Measurements from ENCODE around the gene HNRNPA3.
"Not testable (repeated sequence)": the region's sequence is repeated elsewhere in the genome, so short reads cannot be mapped to it uniquely, and the experiment has no call there.

The HNRNPA3 gene

DNA sequence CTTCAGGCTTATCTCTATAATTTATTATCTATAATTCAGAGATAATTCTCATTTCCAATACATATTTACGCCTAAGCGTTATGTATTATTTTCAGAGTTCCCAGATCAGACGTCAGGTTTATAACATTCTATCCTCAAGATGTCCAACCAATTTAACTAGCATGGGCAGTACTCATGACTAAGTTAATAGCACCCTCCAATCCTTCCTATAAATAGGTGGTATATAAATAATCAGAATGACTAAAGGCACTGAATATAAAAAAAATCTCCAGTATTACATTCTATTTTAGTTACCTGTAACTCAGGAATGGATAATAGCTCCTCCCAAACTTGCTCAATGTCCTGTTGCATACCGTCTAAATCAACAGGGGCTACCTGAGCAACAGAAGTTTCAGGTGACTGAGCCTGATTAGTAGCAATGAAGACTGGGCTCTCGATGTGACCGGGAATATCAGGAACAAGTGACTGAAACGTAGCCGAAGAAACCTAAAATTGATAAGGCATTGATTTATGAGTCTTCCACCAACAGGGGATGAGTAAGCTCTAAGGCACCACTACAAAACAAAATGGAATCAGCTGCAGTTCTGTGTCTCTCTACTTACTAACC lies 19.6 kb downstream of the HNRNPA3 start:
- no peak for DNase-seq (ENCODE audit: low read depth)

DNA sequence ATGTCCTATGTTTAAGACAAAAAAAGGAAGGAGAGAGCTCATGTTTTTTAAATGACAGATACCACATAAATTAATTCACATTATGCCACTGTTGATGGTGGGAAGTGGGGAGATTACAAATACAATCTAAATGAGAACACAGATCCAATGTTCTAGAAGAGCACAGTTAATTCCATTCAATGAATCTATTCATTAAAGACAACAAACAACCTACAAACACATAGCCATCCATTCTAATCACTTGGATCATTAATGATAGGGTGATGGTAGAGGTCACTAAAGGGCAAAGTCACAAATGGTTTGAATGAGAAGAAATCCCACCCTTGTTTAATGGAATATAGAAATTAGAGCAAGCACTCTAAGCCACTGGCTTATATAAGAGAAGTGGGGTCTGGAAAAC lies 21.7 kb downstream of the HNRNPA3 start:
- DNase-seq (ENCODE audit: low read depth) = no peak

- DNase-seq (ENCODE audit: low read depth) = no peak
These were observed 23.4 kb downstream of the HNRNPA3 start for GRCh38 chr2:177235855-177236437.

GRCh38 chr2:177237932-177238331 lies 25.3 kb downstream of the HNRNPA3 start:
- no peak for DNase-seq (ENCODE audit: low read depth)

DNA sequence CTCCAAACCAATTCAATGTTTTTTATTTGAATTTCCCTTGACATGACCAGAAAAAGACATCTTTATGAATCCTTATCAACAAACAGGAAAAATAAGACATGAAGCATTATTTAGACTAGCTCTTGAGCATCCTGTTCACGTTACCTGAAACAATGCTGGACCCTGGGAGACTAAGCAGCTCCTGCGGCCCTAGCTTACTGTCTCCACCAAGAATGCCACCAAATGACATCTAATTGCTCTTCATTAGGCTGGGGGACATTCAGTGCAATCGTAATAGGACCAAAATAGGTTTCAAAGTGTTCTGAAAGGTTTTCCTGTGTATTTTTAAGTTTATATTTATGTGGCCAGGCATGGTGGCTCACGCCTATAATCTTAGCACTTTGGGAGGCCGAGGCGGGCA lies 26.5 kb downstream of the HNRNPA3 start:
- no peak for DNase-seq (ENCODE audit: low read depth)

DNA sequence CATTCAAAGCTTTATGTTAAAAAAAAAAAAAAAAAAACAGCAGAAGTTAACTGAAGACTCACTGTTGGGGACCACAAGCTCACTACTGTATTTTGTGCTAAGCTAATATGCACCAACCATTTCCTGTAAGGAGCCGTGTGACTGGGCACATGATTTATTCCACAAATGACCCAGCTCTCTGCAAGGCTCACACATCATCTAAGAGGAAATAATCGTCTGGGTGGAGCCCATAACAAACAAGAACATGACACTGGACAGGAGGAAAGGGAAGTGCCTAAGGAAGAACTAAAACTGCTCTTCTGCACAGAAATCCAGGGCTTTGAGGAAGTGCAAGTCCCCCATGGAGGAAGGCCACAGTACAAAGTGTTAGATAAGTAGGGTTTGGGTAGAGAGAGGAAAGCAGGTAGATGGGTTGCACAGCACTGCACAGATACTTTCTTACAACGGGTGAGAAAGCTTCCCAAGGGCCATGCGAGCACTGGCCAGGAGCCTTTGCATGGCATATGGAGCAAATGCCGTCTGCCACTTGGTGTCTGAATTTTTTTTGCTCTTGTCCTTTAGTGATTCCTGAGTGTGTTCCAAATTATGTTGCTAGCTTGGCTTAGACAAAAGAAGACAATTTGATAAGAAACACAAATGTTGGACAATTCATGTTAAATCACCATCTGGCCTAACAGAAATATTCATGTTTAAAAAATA lies 27.5 kb downstream of the HNRNPA3 start:
- DNase-seq (ENCODE audit: low read depth) = no peak

DNA sequence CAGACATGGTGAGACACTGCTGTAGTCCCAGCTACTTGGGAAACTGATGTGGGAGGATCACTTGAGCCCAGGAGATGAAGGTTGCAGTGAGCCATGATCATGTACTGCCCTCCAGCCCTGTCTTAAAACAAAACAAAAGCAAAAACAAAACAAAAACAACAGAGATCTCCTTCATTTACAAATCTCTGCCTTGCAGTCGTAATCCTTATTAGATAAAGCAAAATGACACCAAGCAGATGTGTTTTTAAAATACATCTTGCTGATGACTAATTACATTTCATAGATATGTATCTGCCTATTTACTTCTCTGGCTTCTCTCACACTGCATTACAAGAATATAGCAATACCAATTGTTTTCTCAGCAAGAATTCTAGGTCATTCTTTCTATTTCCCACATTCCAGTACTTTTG lies 29.1 kb downstream of the HNRNPA3 start:
- no peak for DNase-seq (ENCODE audit: low read depth)

DNA sequence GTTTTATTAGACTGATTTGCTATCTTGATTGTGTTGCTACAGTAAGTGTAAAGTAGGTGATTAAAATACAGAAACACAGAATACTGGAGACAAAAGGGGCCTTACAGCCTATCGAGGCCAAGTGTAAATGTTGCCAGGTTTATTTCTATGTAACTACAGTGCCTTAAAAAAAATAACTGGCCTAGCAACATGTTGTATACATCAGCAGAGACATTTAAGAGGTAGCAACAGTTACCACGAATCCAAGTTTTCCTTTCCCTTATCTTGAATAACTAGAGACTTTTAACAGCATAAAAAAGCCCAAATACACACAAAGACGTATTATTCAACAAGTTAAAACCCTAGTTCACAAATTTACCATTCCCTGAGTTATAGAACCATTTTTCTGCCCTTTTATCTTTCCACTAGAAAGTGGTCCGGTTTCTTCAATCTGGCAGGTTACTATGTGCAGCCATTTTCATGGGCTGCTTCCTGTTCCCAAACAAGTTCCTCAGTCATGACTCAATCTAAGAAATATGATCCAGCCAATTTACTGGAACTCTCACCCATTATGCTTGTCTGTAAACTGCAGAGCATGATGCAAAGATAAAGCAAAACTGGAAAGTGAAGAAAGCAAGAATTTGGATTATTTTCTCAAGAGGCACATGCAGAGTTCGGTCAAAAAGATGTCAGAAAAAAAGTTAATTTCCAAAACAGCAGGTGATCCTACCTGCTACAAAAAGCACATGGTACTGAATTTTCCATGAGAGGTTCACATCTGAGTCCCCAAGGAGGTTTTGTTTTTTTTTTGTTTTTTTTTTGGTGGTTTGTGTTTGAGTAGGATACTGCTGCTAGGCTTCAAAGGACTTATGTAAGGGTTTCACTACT lies 29.8 kb downstream of the HNRNPA3 start:
- no peak for DNase-seq (ENCODE audit: low read depth)

DNA sequence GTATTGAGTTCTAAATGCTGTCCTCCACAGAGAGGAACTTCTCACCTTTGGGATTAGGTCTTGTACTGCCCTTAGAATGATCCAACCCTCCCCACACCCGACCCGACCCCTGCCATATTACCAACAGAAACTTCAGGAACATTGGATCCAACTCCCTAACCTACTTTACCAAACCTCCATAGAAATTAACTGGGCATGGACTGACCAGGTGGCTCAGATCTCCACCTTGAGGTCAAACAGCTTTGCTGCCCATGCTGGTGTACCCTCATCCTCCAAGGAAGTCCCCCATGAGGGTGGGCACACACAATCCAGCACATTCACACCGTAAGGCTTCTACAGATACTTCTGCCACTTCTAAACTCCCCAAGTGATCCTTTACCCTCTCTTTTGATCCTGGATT lies 30.5 kb downstream of the HNRNPA3 start:
- DNase-seq (ENCODE audit: low read depth) = no peak

DNA sequence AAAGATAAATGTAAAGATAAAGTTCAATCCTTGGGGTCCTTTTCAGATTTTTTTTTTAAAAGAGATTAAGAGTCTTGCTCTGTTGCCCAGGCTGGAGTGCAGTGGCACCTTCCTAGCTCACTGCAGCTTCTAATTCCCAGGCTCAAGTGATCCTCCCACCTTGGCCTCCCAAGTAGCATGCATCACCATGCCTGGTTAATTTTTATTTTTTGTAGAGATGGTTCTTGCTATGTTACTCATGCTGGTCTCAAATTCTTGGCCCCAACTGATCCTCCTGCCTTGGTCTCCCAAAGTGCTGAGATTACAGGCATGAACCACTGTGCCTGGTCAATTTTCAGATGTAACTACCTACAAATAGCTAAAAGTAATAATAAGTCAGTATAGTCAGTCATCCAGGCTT lies 30.9 kb downstream of the HNRNPA3 start:
- no peak for DNase-seq (ENCODE audit: low read depth)

GRCh38 chr2:177244244-177244771 lies 31.7 kb downstream of the HNRNPA3 start:
- DNase-seq (ENCODE audit: low read depth) = no peak

GRCh38 chr2:177245010-177245422 lies 32.4 kb downstream of the HNRNPA3 start:
- DNase-seq (ENCODE audit: low read depth) = no peak

DNA sequence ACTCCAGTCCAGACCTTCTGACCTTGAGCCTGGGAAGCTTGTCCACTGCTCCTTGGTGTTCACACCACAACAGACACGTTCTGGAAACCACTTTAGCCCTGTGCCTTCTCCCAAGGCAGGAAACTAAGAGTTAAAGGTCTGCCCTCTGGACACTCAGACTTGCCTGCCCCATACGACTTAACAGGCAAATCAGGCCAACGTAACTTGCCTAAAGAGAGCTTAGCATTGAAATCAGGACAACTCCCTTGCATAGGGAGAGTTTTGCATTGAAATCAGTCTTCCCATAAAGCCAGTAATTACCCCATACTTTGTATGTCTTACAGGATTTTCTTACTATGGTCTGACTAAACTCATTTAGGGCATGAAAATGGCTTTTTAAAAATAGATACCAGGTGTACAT lies 33.4 kb downstream of the HNRNPA3 start:
- no peak for DNase-seq (ENCODE audit: low read depth)

GRCh38 chr2:177246523-177247030 lies 34.0 kb downstream of the HNRNPA3 start:
- DNase-seq (ENCODE audit: low read depth) = not testable (repeated sequence)

- DNase-seq (ENCODE audit: low read depth) = no peak
These were observed 35.2 kb downstream of the HNRNPA3 start for GRCh38 chr2:177247693-177248262.

- DNase-seq (ENCODE audit: low read depth) = no peak
These were observed 36.4 kb downstream of the HNRNPA3 start for GRCh38 chr2:177249038-177249437.

GRCh38 chr2:177250461-177250860 lies 37.9 kb downstream of the HNRNPA3 start:
- no peak for DNase-seq (ENCODE audit: low read depth)

- DNase-seq (ENCODE audit: low read depth) = no peak
These were observed 38.6 kb downstream of the HNRNPA3 start for GRCh38 chr2:177251165-177251542.

- no peak for DNase-seq (ENCODE audit: low read depth)
These were observed 40.4 kb downstream of the HNRNPA3 start for GRCh38 chr2:177252808-177253531.

DNA sequence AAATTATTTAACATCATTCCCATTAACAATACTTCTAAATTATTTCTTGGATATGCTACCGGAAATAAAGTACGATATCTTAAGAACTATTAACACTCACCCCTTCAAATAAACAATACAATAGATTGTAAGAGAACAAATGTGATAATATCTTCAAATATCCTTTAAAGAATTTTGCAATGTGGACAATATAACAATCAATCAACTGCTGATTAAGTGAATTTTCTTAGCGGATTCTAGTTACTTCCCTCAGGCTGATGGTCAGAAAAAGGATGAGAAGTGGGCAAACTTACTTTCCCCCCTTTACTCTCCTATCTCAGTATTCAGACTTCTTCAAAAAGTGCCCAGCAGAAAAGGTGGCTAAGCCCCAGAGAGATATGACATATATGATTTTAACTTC lies 41.1 kb downstream of the HNRNPA3 start:
- no peak for DNase-seq (ENCODE audit: low read depth)
